B cell (primary cell): ENCODE data around the gene RBBP8NL.

Experiments used
- EZH2 ChIP-seq: IDR thresholded peaks from 2 replicates; pipeline ENCODE4 v1.6.1; 2012; ENCODE audit warnings: borderline replicate concordance, low read depth, mild to moderate bottlenecking, moderate library complexity, low read length; ENCODE audit not compliant: insufficient read depth, poor library complexity, severe bottlenecking
- TF ChIP-seq, protein P1 (sequence below): fragments of 200-600 bp; IDR thresholded peaks from one replicate; pipeline ENCODE4 v1.8.0; 2022; ENCODE audit warnings: antibody characterized with exemption, mild to moderate bottlenecking

DNA sequence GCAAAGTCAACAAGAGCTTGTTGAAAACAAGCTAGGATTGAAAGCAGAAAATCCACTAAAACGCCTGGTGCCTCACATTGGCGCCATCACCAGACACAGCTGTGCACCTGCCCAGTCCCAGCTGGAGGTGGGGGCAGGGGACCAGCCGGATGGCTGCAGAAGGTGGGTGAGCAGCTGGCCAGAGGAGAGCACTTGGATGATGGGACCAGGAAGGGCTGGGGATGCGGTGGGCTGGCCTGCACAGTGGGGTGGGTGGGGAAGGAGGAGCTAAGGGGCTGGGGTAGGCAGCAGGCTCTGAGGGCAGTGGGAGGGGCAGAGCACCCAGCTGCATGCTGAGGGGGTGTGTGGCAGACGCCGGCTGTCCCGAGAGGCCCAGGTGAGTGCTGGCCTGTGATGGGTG lies 27.3 kb downstream of the RBBP8NL start:
- no peak for TF ChIP-seq EZH2
- TF ChIP-seq, protein P1, sequence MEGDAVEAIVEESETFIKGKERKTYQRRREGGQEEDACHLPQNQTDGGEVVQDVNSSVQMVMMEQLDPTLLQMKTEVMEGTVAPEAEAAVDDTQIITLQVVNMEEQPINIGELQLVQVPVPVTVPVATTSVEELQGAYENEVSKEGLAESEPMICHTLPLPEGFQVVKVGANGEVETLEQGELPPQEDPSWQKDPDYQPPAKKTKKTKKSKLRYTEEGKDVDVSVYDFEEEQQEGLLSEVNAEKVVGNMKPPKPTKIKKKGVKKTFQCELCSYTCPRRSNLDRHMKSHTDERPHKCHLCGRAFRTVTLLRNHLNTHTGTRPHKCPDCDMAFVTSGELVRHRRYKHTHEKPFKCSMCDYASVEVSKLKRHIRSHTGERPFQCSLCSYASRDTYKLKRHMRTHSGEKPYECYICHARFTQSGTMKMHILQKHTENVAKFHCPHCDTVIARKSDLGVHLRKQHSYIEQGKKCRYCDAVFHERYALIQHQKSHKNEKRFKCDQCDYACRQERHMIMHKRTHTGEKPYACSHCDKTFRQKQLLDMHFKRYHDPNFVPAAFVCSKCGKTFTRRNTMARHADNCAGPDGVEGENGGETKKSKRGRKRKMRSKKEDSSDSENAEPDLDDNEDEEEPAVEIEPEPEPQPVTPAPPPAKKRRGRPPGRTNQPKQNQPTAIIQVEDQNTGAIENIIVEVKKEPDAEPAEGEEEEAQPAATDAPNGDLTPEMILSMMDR, result no peak
